ENCODE measurements around the gene PSMD12.
"Not testable (repeated sequence)": the region's sequence is repeated elsewhere in the genome, so short reads cannot be mapped to it uniquely, and the experiment has no call there.

PSMD12 gene

GRCh38 chr17:67326959-67327745 lies 39.2 kb downstream of the PSMD12 start:
- H3K4me1 ChIP-seq (ENCODE audit: control extremely low read depth in 1 of 4, control insufficient read depth in 4 of 4, insufficient read depth in 4 of 4, low read length in 3 of 4); H3K36me3 ChIP-seq (ENCODE audit: control insufficient read depth in 4 of 4, insufficient read depth in 4 of 4, low read length in 3 of 4); H3K27me3 ChIP-seq (replicated peaks in 2 of 5; ENCODE audit: control insufficient read depth in 4 of 5, insufficient read depth in 5 of 5, low read length in 4 of 5); CTCF ChIA-PET; H3K9me3 ChIP-seq (ENCODE audit: control extremely low read depth in 1 of 5, control insufficient read depth in 4 of 5, insufficient read depth in 2 of 5, low read depth in 1 of 5, low read length in 4 of 5); H3K4me3 ChIP-seq (ENCODE audit: control insufficient read depth in 1 of 7, extremely low read depth in 1 of 7, insufficient read depth in 4 of 7, low read depth in 2 of 7, low read length in 6 of 7); DNase-seq; POLR2A ChIA-PET; H3K27ac ChIP-seq (ENCODE audit: insufficient read depth in 1 of 2, low read depth in 1 of 2, low read length in 2 of 2, poor library complexity in 1 of 2, severe bottlenecking in 2 of 2): not testable (repeated sequence)
- WGBS (ENCODE audit: insufficient coverage), result 95% methylated on average over 4 of the region's 13 CpGs

- no peaks in the 10 kb centered on the region for H3K36me3 ChIP-seq (ENCODE audit: control insufficient read depth in 4 of 4, insufficient read depth in 4 of 4, low read length in 3 of 4)
- ChIA-PET CTCF (no interaction called here), POLR2A (no interaction called here)
- no peak overlapping the region for H3K4me3 ChIP-seq (ENCODE audit: control insufficient read depth in 1 of 7, extremely low read depth in 1 of 7, insufficient read depth in 4 of 7, low read depth in 2 of 7, low read length in 6 of 7)
- no peak for DNase-seq
- whole genome bisulfite sequencing (ENCODE audit: insufficient coverage), result 93% methylated on average over 3 of the region's 3 CpGs
- H3K9me3 ChIP-seq (ENCODE audit: control extremely low read depth in 1 of 5, control insufficient read depth in 4 of 5, insufficient read depth in 2 of 5, low read depth in 1 of 5, low read length in 4 of 5), result peaks cover 0 to 3% (median 0%) of the 10 kb centered on the region in 5 experiments
- no peaks in the 10 kb centered on the region for H3K27me3 ChIP-seq (replicated peaks in 2 of 5; ENCODE audit: control insufficient read depth in 4 of 5, insufficient read depth in 5 of 5, low read length in 4 of 5)
- H3K4me1 ChIP-seq (ENCODE audit: control extremely low read depth in 1 of 4, control insufficient read depth in 4 of 4, insufficient read depth in 4 of 4, low read length in 3 of 4), result no peaks in the 10 kb centered on the region
- H3K27ac ChIP-seq (ENCODE audit: insufficient read depth in 1 of 2, low read depth in 1 of 2, low read length in 2 of 2, poor library complexity in 1 of 2, severe bottlenecking in 2 of 2), result no peak overlapping the region
Measured at GRCh38 chr17:67326440-67326839, 39.9 kb downstream of the PSMD12 start.

GRCh38 chr17:67324330-67324729 lies 42.0 kb downstream of the PSMD12 start:
- H3K4me3 ChIP-seq (ENCODE audit: control insufficient read depth in 1 of 7, extremely low read depth in 1 of 7, insufficient read depth in 4 of 7, low read depth in 2 of 7, low read length in 6 of 7), result no peak overlapping the region
- POLR2A ChIA-PET, result no interaction called here
- DNase-seq, result no peak
- WGBS (ENCODE audit: insufficient coverage), result no CpG with 5 or more reads among the region's 2 CpGs
- no peaks in the 10 kb centered on the region for H3K36me3 ChIP-seq (ENCODE audit: control insufficient read depth in 4 of 4, insufficient read depth in 4 of 4, low read length in 3 of 4)
- CTCF ChIA-PET, result no interaction called here
- no peaks in the 10 kb centered on the region for H3K4me1 ChIP-seq (ENCODE audit: control extremely low read depth in 1 of 4, control insufficient read depth in 4 of 4, insufficient read depth in 4 of 4, low read length in 3 of 4)
- peaks cover 0 to 3% (median 0%) of the 10 kb centered on the region in 5 experiments for H3K9me3 ChIP-seq (ENCODE audit: control extremely low read depth in 1 of 5, control insufficient read depth in 4 of 5, insufficient read depth in 2 of 5, low read depth in 1 of 5, low read length in 4 of 5)
- H3K27me3 ChIP-seq (replicated peaks in 2 of 5; ENCODE audit: control insufficient read depth in 4 of 5, insufficient read depth in 5 of 5, low read length in 4 of 5), result no peaks in the 10 kb centered on the region
- no peak overlapping the region for H3K27ac ChIP-seq (ENCODE audit: insufficient read depth in 1 of 2, low read depth in 1 of 2, low read length in 2 of 2, poor library complexity in 1 of 2, severe bottlenecking in 2 of 2)

GRCh38 chr17:67323445-67323844 lies 42.9 kb downstream of the PSMD12 start:
- WGBS (ENCODE audit: insufficient coverage), result 90% methylated on average over 3 of the region's 3 CpGs
- ChIA-PET CTCF (interaction anchor here (0.5 to 1.1 kb wide), 2 partner anchors 120 to 680 kb away, joined by 3 read pairs; no protein-coding TSS in a partner anchor), POLR2A (no interaction called here)
- H3K27ac ChIP-seq (ENCODE audit: insufficient read depth in 1 of 2, low read depth in 1 of 2, low read length in 2 of 2, poor library complexity in 1 of 2, severe bottlenecking in 2 of 2), result no peak overlapping the region
- no peak overlapping the region for H3K4me3 ChIP-seq (ENCODE audit: control insufficient read depth in 1 of 7, extremely low read depth in 1 of 7, insufficient read depth in 4 of 7, low read depth in 2 of 7, low read length in 6 of 7)
- H3K36me3 ChIP-seq (ENCODE audit: control insufficient read depth in 4 of 4, insufficient read depth in 4 of 4, low read length in 3 of 4), result no peaks in the 10 kb centered on the region
- H3K9me3 ChIP-seq (ENCODE audit: control extremely low read depth in 1 of 5, control insufficient read depth in 4 of 5, insufficient read depth in 2 of 5, low read depth in 1 of 5, low read length in 4 of 5), result peaks cover 0 to 3% (median 0%) of the 10 kb centered on the region in 5 experiments
- H3K4me1 ChIP-seq (ENCODE audit: control extremely low read depth in 1 of 4, control insufficient read depth in 4 of 4, insufficient read depth in 4 of 4, low read length in 3 of 4), result no peaks in the 10 kb centered on the region
- no peak for DNase-seq
- H3K27me3 ChIP-seq (replicated peaks in 2 of 5; ENCODE audit: control insufficient read depth in 4 of 5, insufficient read depth in 5 of 5, low read length in 4 of 5), result no peaks in the 10 kb centered on the region

GRCh38 chr17:67322042-67322787 lies 44.2 kb downstream of the PSMD12 start:
- Histone ChIP-seq H3K9me3 (ENCODE audit: control extremely low read depth in 1 of 5, control insufficient read depth in 4 of 5, insufficient read depth in 2 of 5, low read depth in 1 of 5, low read length in 4 of 5) (no peaks in the 10 kb centered on the region), H3K4me1 (ENCODE audit: control extremely low read depth in 1 of 4, control insufficient read depth in 4 of 4, insufficient read depth in 4 of 4, low read length in 3 of 4) (no peaks in the 10 kb centered on the region), H3K27me3 (replicated peaks in 2 of 5; ENCODE audit: control insufficient read depth in 4 of 5, insufficient read depth in 5 of 5, low read length in 4 of 5) (no peaks in the 10 kb centered on the region), H3K4me3 (ENCODE audit: control insufficient read depth in 1 of 7, extremely low read depth in 1 of 7, insufficient read depth in 4 of 7, low read depth in 2 of 7, low read length in 6 of 7) (no peak overlapping the region), H3K36me3 (ENCODE audit: control insufficient read depth in 4 of 4, insufficient read depth in 4 of 4, low read length in 3 of 4) (no peaks in the 10 kb centered on the region), H3K27ac (ENCODE audit: insufficient read depth in 1 of 2, low read depth in 1 of 2, low read length in 2 of 2, poor library complexity in 1 of 2, severe bottlenecking in 2 of 2) (no peak overlapping the region)
- DNase-seq, result no peak
- POLR2A ChIA-PET, result no interaction called here
- CTCF ChIA-PET, result interaction anchor here (1.1 kb wide), 1 partner anchor 118 kb away, joined by 3 read pairs; no protein-coding TSS in a partner anchor
- 67% methylated on average over 3 of the region's 3 CpGs for WGBS (ENCODE audit: insufficient coverage)

GRCh38 chr17:67321486-67321885 lies 44.9 kb downstream of the PSMD12 start:
- DNase-seq, result peak; percentile 13 to 65 (median 39)
- CTCF ChIA-PET; H3K4me3 ChIP-seq (ENCODE audit: control insufficient read depth in 1 of 7, extremely low read depth in 1 of 7, insufficient read depth in 4 of 7, low read depth in 2 of 7, low read length in 6 of 7); H3K27ac ChIP-seq (ENCODE audit: insufficient read depth in 1 of 2, low read depth in 1 of 2, low read length in 2 of 2, poor library complexity in 1 of 2, severe bottlenecking in 2 of 2); H3K9me3 ChIP-seq (ENCODE audit: control extremely low read depth in 1 of 5, control insufficient read depth in 4 of 5, insufficient read depth in 2 of 5, low read depth in 1 of 5, low read length in 4 of 5); H3K4me1 ChIP-seq (ENCODE audit: control extremely low read depth in 1 of 4, control insufficient read depth in 4 of 4, insufficient read depth in 4 of 4, low read length in 3 of 4); POLR2A ChIA-PET; H3K36me3 ChIP-seq (ENCODE audit: control insufficient read depth in 4 of 4, insufficient read depth in 4 of 4, low read length in 3 of 4); H3K27me3 ChIP-seq (replicated peaks in 2 of 5; ENCODE audit: control insufficient read depth in 4 of 5, insufficient read depth in 5 of 5, low read length in 4 of 5): not testable (repeated sequence)
- WGBS (ENCODE audit: insufficient coverage), result 89% methylated on average over 10 of the region's 13 CpGs

GRCh38 chr17:67316781-67317180 lies 49.6 kb downstream of the PSMD12 start:
- peaks cover 0 to 6% (median 0%) of the 10 kb centered on the region in 4 experiments for H3K4me1 ChIP-seq (ENCODE audit: control extremely low read depth in 1 of 4, control insufficient read depth in 4 of 4, insufficient read depth in 4 of 4, low read length in 3 of 4)
- ChIA-PET POLR2A (no interaction called here), CTCF (no interaction called here)
- H3K27ac ChIP-seq (ENCODE audit: insufficient read depth in 1 of 2, low read depth in 1 of 2, low read length in 2 of 2, poor library complexity in 1 of 2, severe bottlenecking in 2 of 2), result no peak overlapping the region
- H3K9me3 ChIP-seq (ENCODE audit: control extremely low read depth in 1 of 5, control insufficient read depth in 4 of 5, insufficient read depth in 2 of 5, low read depth in 1 of 5, low read length in 4 of 5), result no peaks in the 10 kb centered on the region
- no peaks in the 10 kb centered on the region for H3K27me3 ChIP-seq (replicated peaks in 2 of 5; ENCODE audit: control insufficient read depth in 4 of 5, insufficient read depth in 5 of 5, low read length in 4 of 5)
- WGBS (ENCODE audit: insufficient coverage), result 96% methylated on average over 4 of the region's 5 CpGs
- no peaks in the 10 kb centered on the region for H3K36me3 ChIP-seq (ENCODE audit: control insufficient read depth in 4 of 4, insufficient read depth in 4 of 4, low read length in 3 of 4)
- no peak for DNase-seq
- no peak overlapping the region for H3K4me3 ChIP-seq (ENCODE audit: control insufficient read depth in 1 of 7, extremely low read depth in 1 of 7, insufficient read depth in 4 of 7, low read depth in 2 of 7, low read length in 6 of 7)

All from common myeloid progenitor, CD34-positive (primary cell).